ENCODE measurements around the gene PCNT.

The PCNT gene

GRCh38 chr21:46325073-46325912 lies 1.3 kb downstream of the PCNT start:
- H3K4me3 ChIP-seq (ENCODE audit: low read depth, low read length): peak overlapping the region; percentile 96
- DNase-seq (ENCODE audit: low read depth): no peak

- H3K4me3 ChIP-seq (ENCODE audit: low read depth, low read length): no peak overlapping the region
Measured at GRCh38 chr21:46326110-46326703, 2.3 kb downstream of the PCNT start.

GRCh38 chr21:46327711-46328110 lies 3.8 kb downstream of the PCNT start:
- no peak for DNase-seq (ENCODE audit: low read depth)
- no peak overlapping the region for H3K4me3 ChIP-seq (ENCODE audit: low read depth, low read length)

More at GRCh38 chr21:46326110-46326703, 2.3 kb downstream of the PCNT start:
- DNase-seq (ENCODE audit: low read depth): no peak

- DNase-seq (ENCODE audit: low read depth): no peak
Measured at GRCh38 chr21:46328151-46328550, 4.2 kb downstream of the PCNT start.

GRCh38 chr21:46329796-46330195 lies 5.8 kb downstream of the PCNT start:
- DNase-seq (ENCODE audit: low read depth): no peak
- no peak overlapping the region for H3K4me3 ChIP-seq (ENCODE audit: low read depth, low read length)

More at GRCh38 chr21:46328151-46328550, 4.2 kb downstream of the PCNT start:
- H3K4me3 ChIP-seq (ENCODE audit: low read depth, low read length): no peak overlapping the region

GRCh38 chr21:46334351-46335140 lies 10.6 kb downstream of the PCNT start:
- H3K4me3 ChIP-seq (ENCODE audit: low read depth, low read length): no peak overlapping the region
- DNase-seq (ENCODE audit: low read depth): no peak

GRCh38 chr21:46336603-46337002 lies 12.6 kb downstream of the PCNT start:
- DNase-seq (ENCODE audit: low read depth): no peak
- no peak overlapping the region for H3K4me3 ChIP-seq (ENCODE audit: low read depth, low read length)

GRCh38 chr21:46340998-46341397 lies 17.0 kb downstream of the PCNT start:
- no peak overlapping the region for H3K4me3 ChIP-seq (ENCODE audit: low read depth, low read length)
- no peak for DNase-seq (ENCODE audit: low read depth)

- no peak for DNase-seq (ENCODE audit: low read depth)
- H3K4me3 ChIP-seq (ENCODE audit: low read depth, low read length): no peak overlapping the region
Measured at GRCh38 chr21:46344219-46344915, 20.4 kb downstream of the PCNT start.

- no peak overlapping the region for H3K4me3 ChIP-seq (ENCODE audit: low read depth, low read length)
- no peak for DNase-seq (ENCODE audit: low read depth)
Measured at GRCh38 chr21:46345861-46346260, 21.9 kb downstream of the PCNT start.

GRCh38 chr21:46346296-46347202 lies 22.6 kb downstream of the PCNT start:
- no peak overlapping the region for H3K4me3 ChIP-seq (ENCODE audit: low read depth, low read length)
- no peak for DNase-seq (ENCODE audit: low read depth)

GRCh38 chr21:46347203-46347550 lies 23.2 kb downstream of the PCNT start:
- no peak overlapping the region for H3K4me3 ChIP-seq (ENCODE audit: low read depth, low read length)
- DNase-seq (ENCODE audit: low read depth): no peak

- DNase-seq (ENCODE audit: low read depth): no peak
- no peak overlapping the region for H3K4me3 ChIP-seq (ENCODE audit: low read depth, low read length)
Measured at GRCh38 chr21:46347791-46348381, 23.9 kb downstream of the PCNT start.

- no peak for DNase-seq (ENCODE audit: low read depth)
- no peak overlapping the region for H3K4me3 ChIP-seq (ENCODE audit: low read depth, low read length)
Measured at GRCh38 chr21:46349134-46349760, 25.3 kb downstream of the PCNT start.

- H3K4me3 ChIP-seq (ENCODE audit: low read depth, low read length): no peak overlapping the region
- no peak for DNase-seq (ENCODE audit: low read depth)
Measured at GRCh38 chr21:46350571-46350970, 26.6 kb downstream of the PCNT start.

GRCh38 chr21:46350981-46351380 lies 27.0 kb downstream of the PCNT start:
- H3K4me3 ChIP-seq (ENCODE audit: low read depth, low read length): no peak overlapping the region
- no peak for DNase-seq (ENCODE audit: low read depth)

GRCh38 chr21:46351476-46352163 lies 27.7 kb downstream of the PCNT start:
- no peak overlapping the region for H3K4me3 ChIP-seq (ENCODE audit: low read depth, low read length)
- DNase-seq (ENCODE audit: low read depth): no peak

- no peak for DNase-seq (ENCODE audit: low read depth)
- no peak overlapping the region for H3K4me3 ChIP-seq (ENCODE audit: low read depth, low read length)
Measured at GRCh38 chr21:46352164-46352515, 28.2 kb downstream of the PCNT start.
